Keratinocyte (primary cell): ENCODE data around the gene SDHC.
"Not testable (repeated sequence)": the region's sequence is repeated elsewhere in the genome, so short reads cannot be mapped to it uniquely, and the experiment has no call there.

Experiments used
- EZH2 ChIP-seq: IDR thresholded peaks from one replicate; pipeline ENCODE4 v1.6.1; 2012; ENCODE audit warnings: inconsistent platforms, mild to moderate bottlenecking, low read length, moderate library complexity
- TF ChIP-seq, protein P1 (sequence below), 3 experiments: IDR thresholded peaks in 1 of 3; conservative IDR thresholded peaks in 1 of 3; optimal IDR thresholded peaks in 1 of 3; 2 replicates in 2 of 3; 3 replicates in 1 of 3; pipeline versions ENCODE3 to v1.5.1; 2011; ENCODE audit warnings: low read length in 3 of 3, mild to moderate bottlenecking in 3 of 3, moderate library complexity in 2 of 3, control low read depth in 1 of 3, inconsistent platforms in 1 of 3; ENCODE audit not compliant: insufficient read depth in 2 of 3; ENCODE audit errors: extremely low read depth in 1 of 3

DNA sequence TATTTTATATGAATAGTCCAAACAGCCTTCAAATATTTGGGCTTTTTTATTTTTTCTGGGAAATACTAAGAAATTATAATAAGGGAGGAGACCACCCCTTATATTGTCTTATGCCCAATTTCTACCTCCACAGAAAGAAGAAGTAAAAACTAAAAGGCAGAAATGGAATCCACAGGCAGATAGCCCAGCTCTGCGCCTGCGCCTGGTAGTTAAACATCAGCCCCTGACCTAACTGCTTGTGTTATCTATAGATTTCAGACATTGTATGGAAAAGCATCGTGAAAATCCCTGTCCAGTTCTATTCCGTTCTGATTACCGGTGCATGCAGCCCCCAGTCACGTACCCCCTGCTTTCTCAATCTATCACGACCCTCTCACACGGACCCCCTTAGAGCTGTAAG lies 82.9 kb downstream of the SDHC start:
- not testable (repeated sequence) for TF ChIP-seq EZH2
- TF ChIP-seq, protein P1, sequence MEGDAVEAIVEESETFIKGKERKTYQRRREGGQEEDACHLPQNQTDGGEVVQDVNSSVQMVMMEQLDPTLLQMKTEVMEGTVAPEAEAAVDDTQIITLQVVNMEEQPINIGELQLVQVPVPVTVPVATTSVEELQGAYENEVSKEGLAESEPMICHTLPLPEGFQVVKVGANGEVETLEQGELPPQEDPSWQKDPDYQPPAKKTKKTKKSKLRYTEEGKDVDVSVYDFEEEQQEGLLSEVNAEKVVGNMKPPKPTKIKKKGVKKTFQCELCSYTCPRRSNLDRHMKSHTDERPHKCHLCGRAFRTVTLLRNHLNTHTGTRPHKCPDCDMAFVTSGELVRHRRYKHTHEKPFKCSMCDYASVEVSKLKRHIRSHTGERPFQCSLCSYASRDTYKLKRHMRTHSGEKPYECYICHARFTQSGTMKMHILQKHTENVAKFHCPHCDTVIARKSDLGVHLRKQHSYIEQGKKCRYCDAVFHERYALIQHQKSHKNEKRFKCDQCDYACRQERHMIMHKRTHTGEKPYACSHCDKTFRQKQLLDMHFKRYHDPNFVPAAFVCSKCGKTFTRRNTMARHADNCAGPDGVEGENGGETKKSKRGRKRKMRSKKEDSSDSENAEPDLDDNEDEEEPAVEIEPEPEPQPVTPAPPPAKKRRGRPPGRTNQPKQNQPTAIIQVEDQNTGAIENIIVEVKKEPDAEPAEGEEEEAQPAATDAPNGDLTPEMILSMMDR (optimal IDR thresholded peaks at IDR 0.05 in 1 of 3, IDR thresholded peaks at IDR 0.05 in 1 of 3, conservative IDR thresholded peaks at IDR 0.05 in 1 of 3; ENCODE audit: extremely low read depth in 1 of 3, insufficient read depth in 2 of 3, low read length in 3 of 3): not testable (repeated sequence)
